ENCODE results near the gene SOX6.

SOX6 gene

DNA sequence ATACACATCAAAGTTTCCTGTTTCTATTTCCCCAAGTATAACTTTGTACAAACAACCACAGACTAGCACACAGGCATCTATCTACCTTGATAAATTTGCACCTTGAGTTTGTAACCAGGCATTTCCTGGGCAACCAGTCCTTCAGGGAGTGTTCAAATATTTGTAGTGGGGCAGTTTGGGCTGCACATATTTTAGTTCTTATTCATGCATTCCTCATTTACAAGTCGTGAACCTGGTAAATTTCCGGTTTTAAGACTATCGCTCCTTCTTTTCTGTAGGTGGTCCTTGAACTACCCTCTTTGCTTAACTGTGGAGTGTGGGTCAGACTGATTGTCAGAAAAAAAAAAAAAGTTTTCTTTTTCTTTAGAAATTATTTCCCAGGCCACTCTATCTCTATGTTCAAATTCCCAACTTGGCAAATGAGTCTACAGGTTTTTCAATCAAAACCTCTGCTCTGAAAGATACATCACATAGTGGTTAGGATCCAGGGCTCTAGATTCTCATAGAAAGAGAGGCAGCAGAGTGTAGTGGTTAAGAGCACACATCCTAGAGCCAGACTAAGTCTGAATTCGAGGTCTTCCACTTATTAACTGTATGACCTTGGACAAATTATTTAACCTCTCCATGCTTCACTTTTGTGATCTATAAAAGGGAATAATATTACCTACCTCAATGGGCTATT is 201.5 kb downstream of the SOX6 start:
- Histone ChIP-seq H4K20me1 (ENCODE audit: insufficient read depth, low read length) (no peaks in the 10 kb centered on the region), H3K9me3 (replicated peaks; ENCODE audit: insufficient read depth, low read length) (no peaks in the 10 kb centered on the region), H3F3A (ENCODE audit: insufficient read depth, low read length) (no peaks in the 10 kb centered on the region), H3K27me3 (replicated peaks; ENCODE audit: insufficient read depth, low read length) (no peaks in the 10 kb centered on the region), H3K4me1 (ENCODE audit: low read length) (no peaks in the 10 kb centered on the region), H3K4me2 (ENCODE audit: low read depth, low read length) (no peak overlapping the region), H3K9me2 (replicated peaks; ENCODE audit: insufficient read depth, low read length) (no peaks in the 10 kb centered on the region), H3K9ac (ENCODE audit: low read length) (no peak overlapping the region), H3K27ac (ENCODE audit: low read length) (no peak overlapping the region), H3K4me3 (ENCODE audit: low read length) (no peak overlapping the region), H2AFZ (ENCODE audit: low read length) (no peak overlapping the region), H3K36me3 (replicated peaks; ENCODE audit: insufficient read depth, low read length) (no peaks in the 10 kb centered on the region), H3K79me2 (ENCODE audit: low read length) (no peaks in the 10 kb centered on the region)
- no peak for TF ChIP-seq EZH2phosphoT487 (IDR thresholded peaks at IDR 0.05; ENCODE audit: low read length)
- TF ChIP-seq, protein P1, sequence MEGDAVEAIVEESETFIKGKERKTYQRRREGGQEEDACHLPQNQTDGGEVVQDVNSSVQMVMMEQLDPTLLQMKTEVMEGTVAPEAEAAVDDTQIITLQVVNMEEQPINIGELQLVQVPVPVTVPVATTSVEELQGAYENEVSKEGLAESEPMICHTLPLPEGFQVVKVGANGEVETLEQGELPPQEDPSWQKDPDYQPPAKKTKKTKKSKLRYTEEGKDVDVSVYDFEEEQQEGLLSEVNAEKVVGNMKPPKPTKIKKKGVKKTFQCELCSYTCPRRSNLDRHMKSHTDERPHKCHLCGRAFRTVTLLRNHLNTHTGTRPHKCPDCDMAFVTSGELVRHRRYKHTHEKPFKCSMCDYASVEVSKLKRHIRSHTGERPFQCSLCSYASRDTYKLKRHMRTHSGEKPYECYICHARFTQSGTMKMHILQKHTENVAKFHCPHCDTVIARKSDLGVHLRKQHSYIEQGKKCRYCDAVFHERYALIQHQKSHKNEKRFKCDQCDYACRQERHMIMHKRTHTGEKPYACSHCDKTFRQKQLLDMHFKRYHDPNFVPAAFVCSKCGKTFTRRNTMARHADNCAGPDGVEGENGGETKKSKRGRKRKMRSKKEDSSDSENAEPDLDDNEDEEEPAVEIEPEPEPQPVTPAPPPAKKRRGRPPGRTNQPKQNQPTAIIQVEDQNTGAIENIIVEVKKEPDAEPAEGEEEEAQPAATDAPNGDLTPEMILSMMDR (IDR thresholded peaks at IDR 0.05; ENCODE audit: low read length), result no peak
- TF ChIP-seq EZH2 (optimal IDR thresholded peaks at IDR 0.05; ENCODE audit: low read depth, low read length), result no peak
- no peak for DNase-seq

DNA sequence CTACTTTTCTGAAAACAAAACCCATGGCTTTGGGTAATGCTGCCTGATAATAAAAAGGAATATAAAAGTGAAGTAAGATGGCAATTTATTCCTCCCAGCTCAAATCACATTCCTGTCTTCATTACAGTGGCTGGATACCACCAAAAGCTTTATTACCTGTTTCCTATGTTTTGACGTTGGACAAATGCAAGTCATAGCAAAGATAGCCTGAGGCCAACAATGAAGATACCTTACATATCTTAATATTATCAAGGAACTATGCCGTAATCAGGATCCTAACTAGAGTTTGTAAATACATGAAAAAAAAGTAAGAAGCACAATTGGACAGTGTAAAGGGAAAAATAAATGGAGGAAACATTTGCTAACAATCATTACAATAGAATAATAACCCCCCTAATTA is 202.4 kb downstream of the SOX6 start:
- Histone ChIP-seq H3K4me2 (ENCODE audit: low read depth, low read length) (no peak overlapping the region), H3K9me3 (replicated peaks; ENCODE audit: insufficient read depth, low read length) (no peaks in the 10 kb centered on the region), H3K4me3 (ENCODE audit: low read length) (no peak overlapping the region), H3K79me2 (ENCODE audit: low read length) (no peaks in the 10 kb centered on the region), H3F3A (ENCODE audit: insufficient read depth, low read length) (no peaks in the 10 kb centered on the region), H3K9me2 (replicated peaks; ENCODE audit: insufficient read depth, low read length) (no peaks in the 10 kb centered on the region), H4K20me1 (ENCODE audit: insufficient read depth, low read length) (no peaks in the 10 kb centered on the region), H3K9ac (ENCODE audit: low read length) (no peak overlapping the region), H3K27ac (ENCODE audit: low read length) (no peak overlapping the region), H3K27me3 (replicated peaks; ENCODE audit: insufficient read depth, low read length) (no peaks in the 10 kb centered on the region), H3K36me3 (replicated peaks; ENCODE audit: insufficient read depth, low read length) (no peaks in the 10 kb centered on the region), H2AFZ (ENCODE audit: low read length) (no peak overlapping the region), H3K4me1 (ENCODE audit: low read length) (no peaks in the 10 kb centered on the region)
- no peak for TF ChIP-seq EZH2phosphoT487 (IDR thresholded peaks at IDR 0.05; ENCODE audit: low read length)
- TF ChIP-seq, protein P1 (IDR thresholded peaks at IDR 0.05; ENCODE audit: low read length), result no peak
- no peak for TF ChIP-seq EZH2 (optimal IDR thresholded peaks at IDR 0.05; ENCODE audit: low read depth, low read length)
- DNase-seq, result no peak

DNA sequence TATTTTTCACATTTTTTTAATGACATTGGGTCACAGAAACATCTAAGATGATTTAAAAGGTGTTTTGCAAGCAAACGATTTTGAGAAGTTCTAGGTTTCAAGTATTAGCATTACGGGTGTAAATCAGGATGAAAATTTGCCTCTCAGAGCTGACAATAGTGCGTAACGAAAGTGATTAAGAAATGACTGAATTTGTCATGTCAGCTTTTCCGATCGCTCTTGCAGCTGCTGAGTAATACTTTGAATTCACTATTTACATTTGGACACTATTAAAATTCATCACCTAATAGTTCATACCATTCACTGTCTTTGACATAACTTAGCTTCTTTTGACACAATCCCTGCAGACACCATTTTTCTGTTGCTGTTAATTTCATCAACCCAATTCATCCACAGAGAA is 205.2 kb downstream of the SOX6 start:
- TF ChIP-seq, protein P1 (IDR thresholded peaks at IDR 0.05; ENCODE audit: low read length), result no peak
- TF ChIP-seq EZH2phosphoT487 (IDR thresholded peaks at IDR 0.05; ENCODE audit: low read length) (no peak), EZH2 (optimal IDR thresholded peaks at IDR 0.05; ENCODE audit: low read depth, low read length) (no peak)
- Histone ChIP-seq H3K4me1 (ENCODE audit: low read length) (no peaks in the 10 kb centered on the region), H3K4me3 (ENCODE audit: low read length) (no peak overlapping the region), H3K27ac (ENCODE audit: low read length) (no peak overlapping the region), H3K79me2 (ENCODE audit: low read length) (no peaks in the 10 kb centered on the region), H3K9ac (ENCODE audit: low read length) (no peak overlapping the region), H3K36me3 (replicated peaks; ENCODE audit: insufficient read depth, low read length) (no peaks in the 10 kb centered on the region), H3K9me2 (replicated peaks; ENCODE audit: insufficient read depth, low read length) (no peaks in the 10 kb centered on the region), H4K20me1 (ENCODE audit: insufficient read depth, low read length) (no peaks in the 10 kb centered on the region), H3F3A (ENCODE audit: insufficient read depth, low read length) (no peaks in the 10 kb centered on the region), H3K9me3 (replicated peaks; ENCODE audit: insufficient read depth, low read length) (no peaks in the 10 kb centered on the region), H3K4me2 (ENCODE audit: low read depth, low read length) (no peak overlapping the region), H2AFZ (ENCODE audit: low read length) (no peak overlapping the region), H3K27me3 (replicated peaks; ENCODE audit: insufficient read depth, low read length) (no peaks in the 10 kb centered on the region)
- no peak for DNase-seq

Data from MM.1S (cell line).